SK-N-SH treated with all-trans-retinoic acid at 6 μM for 48 hours (cell line): ENCODE measurements around the gene TP53BP2.

Source experiments
- ATAC-seq: fragments of 200-7000 bp; cut with Tn5 transposase; 3 replicates; pipeline ENCODE4 v1.9.1; 2020; ENCODE audit warnings: mild to moderate bottlenecking, moderate library complexity
- ARNTL ChIP-seq: fragments of 450-650 bp; formaldehyde crosslinking; IDR thresholded peaks from 2 replicates; pipeline ENCODE4 v1.5.0; 2020; ENCODE audit warnings: low read depth, mild to moderate bottlenecking, moderate library complexity, borderline replicate concordance
- BACH2 ChIP-seq: fragments of 250-450 bp; sonication (Bioruptor Pico); IDR thresholded peaks from 2 replicates; pipeline ENCODE4 v1.9.0; 2021; ENCODE audit warnings: mild to moderate bottlenecking, borderline replicate concordance
- CSDC2 ChIP-seq: fragments of 250-450 bp; sonication (Bioruptor Pico); IDR thresholded peaks from 2 replicates; pipeline ENCODE4 v1.5.0; 2020; ENCODE audit warnings: mild to moderate bottlenecking, moderate library complexity
- ESRRG ChIP-seq: fragments of 250-450 bp; sonication (Bioruptor Pico); IDR thresholded peaks from 2 replicates; pipeline ENCODE4 v1.6.1; 2021; ENCODE audit warnings: mild to moderate bottlenecking
- GLIS3 ChIP-seq: fragments of 250-450 bp; sonication (Bioruptor Pico); IDR thresholded peaks from 2 replicates; pipeline ENCODE4 v1.5.0; 2020; ENCODE audit warnings: mild to moderate bottlenecking, moderate library complexity
- ISL1 ChIP-seq: fragments of 250-450 bp; sonication (Bioruptor Pico); IDR thresholded peaks from 2 replicates; pipeline ENCODE4 v2.1.2; 2022; ENCODE audit warnings: mild to moderate bottlenecking, moderate library complexity
- OSR1 ChIP-seq: fragments of 250-450 bp; sonication (Bioruptor Pico); IDR thresholded peaks from 2 replicates; pipeline ENCODE4 v1.8.0; 2022; ENCODE audit warnings: moderate library complexity, mild to moderate bottlenecking, inconsistent platforms
- PATZ1 ChIP-seq: fragments of 250-450 bp; sonication (Bioruptor Pico); IDR thresholded peaks from 2 replicates; pipeline ENCODE4 v1.8.0; 2020; ENCODE audit warnings: mild to moderate bottlenecking, moderate library complexity, borderline replicate concordance
- PPARA ChIP-seq: fragments of 250-450 bp; sonication (Bioruptor Pico); IDR thresholded peaks from 2 replicates; pipeline ENCODE4 v1.5.0; 2020; ENCODE audit warnings: mild to moderate bottlenecking, borderline replicate concordance
- RARB ChIP-seq: fragments of 250-450 bp; sonication (Bioruptor Pico); IDR thresholded peaks from 2 replicates; pipeline ENCODE4 v1.8.0; 2021; ENCODE audit warnings: mild to moderate bottlenecking, moderate library complexity
- SNAI2 ChIP-seq: fragments of 250-450 bp; sonication (Bioruptor Pico); IDR thresholded peaks from 2 replicates; pipeline ENCODE4 v1.5.0; 2020; ENCODE audit warnings: mild to moderate bottlenecking, moderate library complexity
- TCF4 ChIP-seq: fragments of 250-450 bp; sonication (Bioruptor Pico); IDR thresholded peaks from 2 replicates; pipeline ENCODE4 v1.8.0; 2021; ENCODE audit warnings: mild to moderate bottlenecking, moderate library complexity, borderline replicate concordance
- TOX ChIP-seq: fragments of 250-450 bp; sonication (Bioruptor Pico); IDR thresholded peaks from 2 replicates; pipeline ENCODE4 v1.8.0; 2021; ENCODE audit warnings: mild to moderate bottlenecking, moderate library complexity, borderline replicate concordance
- TSHZ2 ChIP-seq: fragments of 250-450 bp; sonication (Bioruptor Pico); IDR thresholded peaks from 2 replicates; pipeline ENCODE4 v1.5.0; 2020; ENCODE audit warnings: mild to moderate bottlenecking, moderate library complexity
- ZC3H10 ChIP-seq: fragments of 250-450 bp; sonication (Bioruptor Pico); IDR thresholded peaks from 2 replicates; pipeline ENCODE4 v1.5.1; 2021; ENCODE audit warnings: mild to moderate bottlenecking, moderate library complexity
- ZFP3 ChIP-seq: fragments of 250-450 bp; sonication (Bioruptor Pico); IDR thresholded peaks from 2 replicates; pipeline ENCODE4 v1.5.0; 2020; ENCODE audit warnings: mild to moderate bottlenecking, moderate library complexity
- ZFP30 ChIP-seq: fragments of 450-650 bp; formaldehyde crosslinking; IDR thresholded peaks from 2 replicates; pipeline ENCODE4 v1.5.0; 2022; ENCODE audit warnings: mild to moderate bottlenecking, moderate library complexity
- ZNF565 ChIP-seq: fragments of 450-650 bp; formaldehyde crosslinking; conservative IDR thresholded peaks from 2 replicates; pipeline ENCODE4 v1.5.0; 2020; ENCODE audit warnings: low read depth, mild to moderate bottlenecking, moderate library complexity
- ZNF70 ChIP-seq: fragments of 450-650 bp; formaldehyde crosslinking; IDR thresholded peaks from 2 replicates; pipeline ENCODE4 v1.5.0; 2020; ENCODE audit warnings: mild to moderate bottlenecking, moderate library complexity
- ZNF8 ChIP-seq: fragments of 450-650 bp; formaldehyde crosslinking; IDR thresholded peaks from 2 replicates; pipeline ENCODE4 v1.5.0; 2020; ENCODE audit warnings: mild to moderate bottlenecking, moderate library complexity
- TF ChIP-seq, protein P1 (sequence below): fragments of 250-450 bp; sonication (Bioruptor Pico); IDR thresholded peaks from 2 replicates; pipeline ENCODE4 v1.5.1; 2020; ENCODE audit warnings: low read depth, mild to moderate bottlenecking, moderate library complexity
- TF ChIP-seq, protein P2 (sequence below): fragments of 250-450 bp; sonication (Bioruptor Pico); IDR thresholded peaks from 2 replicates; pipeline ENCODE4 v1.8.0; 2021; ENCODE audit warnings: low read depth, mild to moderate bottlenecking, moderate library complexity, borderline replicate concordance
- TF ChIP-seq, protein P3 (sequence below): fragments of 250-450 bp; sonication (Bioruptor Pico); IDR thresholded peaks from 2 replicates; pipeline ENCODE4 v1.5.1; 2021; ENCODE audit warnings: mild to moderate bottlenecking, moderate library complexity

Gene TP53BP2

DNA sequence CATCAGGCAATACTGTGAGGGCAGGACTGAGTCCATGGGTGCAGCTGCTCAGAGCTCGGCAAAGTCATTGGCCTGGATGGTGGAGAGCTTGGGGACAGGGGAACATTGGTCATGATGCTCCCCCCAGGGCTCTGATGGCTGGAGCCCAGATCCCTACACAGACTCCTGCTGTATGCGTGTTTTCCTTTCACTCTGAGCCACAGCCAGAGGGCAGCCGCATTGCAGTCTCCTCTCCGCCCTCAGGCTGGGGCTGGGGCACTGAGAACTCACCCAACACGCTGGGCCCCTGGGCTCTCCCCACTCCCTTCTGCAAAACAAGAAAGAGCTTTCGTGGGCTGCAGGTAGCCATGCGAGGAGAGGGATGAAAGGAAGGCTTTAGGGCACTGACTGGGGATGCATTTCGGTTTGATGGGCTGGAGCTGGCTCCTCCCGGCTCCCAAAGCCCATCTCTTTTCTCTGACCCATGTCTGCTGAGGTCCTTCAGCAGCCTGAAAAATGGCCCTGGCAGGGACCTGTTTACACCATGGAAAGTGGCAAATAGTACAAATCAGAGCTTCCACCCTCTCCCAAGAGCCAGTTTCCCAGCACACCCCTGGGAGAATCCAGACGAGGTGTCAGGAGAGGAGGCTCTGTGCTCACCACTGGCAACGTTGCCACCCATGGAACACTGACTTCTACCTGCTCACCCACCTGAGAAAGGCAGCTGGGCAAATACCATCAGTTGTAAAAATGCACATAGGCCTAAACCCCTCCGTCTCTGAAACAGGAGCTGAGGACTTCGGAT is 89.6 kb downstream of the TP53BP2 start:
- ATAC-seq: no peak
- TF ChIP-seq ZNF565 (CRISPR knock-in tag) (no peak), TOX (CRISPR knock-in tag) (no peak), PATZ1 (CRISPR knock-in tag) (no peak), RARB (no peak), ESRRG (CRISPR knock-in tag) (no peak), ZFP30 (CRISPR knock-in tag) (no peak), ZC3H10 (CRISPR knock-in tag) (no peak), ISL1 (CRISPR knock-in tag) (no peak)

GRCh38 chr1:223755432-223755792 is 90.3 kb downstream of the TP53BP2 start:
- TF ChIP-seq TCF4 (CRISPR knock-in tag) (no peak), CSDC2 (CRISPR knock-in tag) (no peak), GLIS3 (CRISPR knock-in tag) (no peak), PPARA (CRISPR knock-in tag) (no peak), RARB (no peak), TSHZ2 (CRISPR knock-in tag) (no peak), ZNF565 (CRISPR knock-in tag) (no peak), ZNF8 (CRISPR knock-in tag) (no peak), ZFP30 (CRISPR knock-in tag) (no peak), BACH2 (CRISPR knock-in tag) (no peak), ZC3H10 (CRISPR knock-in tag) (no peak), SNAI2 (CRISPR knock-in tag) (no peak)
- TF ChIP-seq, protein P1, sequence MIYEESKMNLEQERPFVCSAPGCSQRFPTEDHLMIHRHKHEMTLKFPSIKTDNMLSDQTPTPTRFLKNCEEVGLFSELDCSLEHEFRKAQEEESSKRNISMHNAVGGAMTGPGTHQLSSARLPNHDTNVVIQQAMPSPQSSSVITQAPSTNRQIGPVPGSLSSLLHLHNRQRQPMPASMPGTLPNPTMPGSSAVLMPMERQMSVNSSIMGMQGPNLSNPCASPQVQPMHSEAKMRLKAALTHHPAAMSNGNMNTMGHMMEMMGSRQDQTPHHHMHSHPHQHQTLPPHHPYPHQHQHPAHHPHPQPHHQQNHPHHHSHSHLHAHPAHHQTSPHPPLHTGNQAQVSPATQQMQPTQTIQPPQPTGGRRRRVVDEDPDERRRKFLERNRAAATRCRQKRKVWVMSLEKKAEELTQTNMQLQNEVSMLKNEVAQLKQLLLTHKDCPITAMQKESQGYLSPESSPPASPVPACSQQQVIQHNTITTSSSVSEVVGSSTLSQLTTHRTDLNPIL (CRISPR knock-in tag): no peak
- TF ChIP-seq, all 23 proteins: peak for 0
- no peak for ATAC-seq

DNA sequence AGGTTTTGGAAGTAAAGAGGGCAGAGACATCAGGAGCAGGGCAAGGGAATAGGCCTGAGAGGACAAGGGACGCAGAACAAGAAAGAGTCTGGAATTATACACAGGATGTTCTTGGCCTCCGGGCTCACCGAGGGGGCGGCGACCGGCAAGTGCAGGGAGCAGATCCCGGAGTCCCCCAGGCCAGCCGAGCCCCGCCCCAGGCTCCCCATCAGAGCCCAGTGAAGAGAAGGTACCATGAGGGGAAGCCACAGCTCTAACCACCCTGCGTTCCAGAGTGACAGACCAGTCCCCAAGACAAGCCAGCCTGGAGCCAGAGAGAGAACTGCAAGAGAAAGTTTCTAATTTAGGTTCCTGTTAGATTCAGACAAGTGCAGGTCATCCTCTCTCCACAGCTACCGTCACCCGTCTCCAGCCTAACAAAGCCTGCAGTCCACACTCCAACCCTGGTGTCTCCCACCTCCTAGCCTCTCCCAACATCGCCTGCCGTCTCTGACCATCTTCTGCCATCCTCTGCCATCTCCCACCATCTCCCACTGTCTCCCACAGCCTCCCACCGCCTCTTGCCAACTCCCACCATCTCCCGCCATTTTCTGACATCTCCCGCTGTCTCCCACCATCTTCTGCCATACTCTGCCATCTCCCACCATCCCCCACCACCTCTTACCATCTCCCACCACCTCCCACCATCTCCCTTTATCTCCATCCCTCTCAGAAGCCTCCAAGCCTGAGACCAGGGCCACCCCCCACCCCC is 90.9 kb downstream of the TP53BP2 start:
- no peak for ATAC-seq
- no peak for TF ChIP-seq BACH2 (CRISPR knock-in tag)
- TF ChIP-seq ZNF565 (CRISPR knock-in tag): no peak
- no peak for TF ChIP-seq ZC3H10 (CRISPR knock-in tag)
- TF ChIP-seq OSR1 (CRISPR knock-in tag): no peak
- no peak for TF ChIP-seq ARNTL
- TF ChIP-seq ZFP3: no peak
- TF ChIP-seq CSDC2 (CRISPR knock-in tag): no peak
- TF ChIP-seq TOX (CRISPR knock-in tag): no peak
- TF ChIP-seq, protein P2, sequence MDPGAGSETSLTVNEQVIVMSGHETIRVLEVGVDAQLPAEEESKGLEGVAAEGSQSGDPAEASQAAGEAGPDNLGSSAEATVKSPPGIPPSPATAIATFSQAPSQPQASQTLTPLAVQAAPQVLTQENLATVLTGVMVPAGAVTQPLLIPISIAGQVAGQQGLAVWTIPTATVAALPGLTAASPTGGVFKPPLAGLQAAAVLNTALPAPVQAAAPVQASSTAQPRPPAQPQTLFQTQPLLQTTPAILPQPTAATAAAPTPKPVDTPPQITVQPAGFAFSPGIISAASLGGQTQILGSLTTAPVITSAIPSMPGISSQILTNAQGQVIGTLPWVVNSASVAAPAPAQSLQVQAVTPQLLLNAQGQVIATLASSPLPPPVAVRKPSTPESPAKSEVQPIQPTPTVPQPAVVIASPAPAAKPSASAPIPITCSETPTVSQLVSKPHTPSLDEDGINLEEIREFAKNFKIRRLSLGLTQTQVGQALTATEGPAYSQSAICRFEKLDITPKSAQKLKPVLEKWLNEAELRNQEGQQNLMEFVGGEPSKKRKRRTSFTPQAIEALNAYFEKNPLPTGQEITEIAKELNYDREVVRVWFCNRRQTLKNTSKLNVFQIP (CRISPR knock-in tag): no peak
- TF ChIP-seq, protein P1 (CRISPR knock-in tag): no peak
- no peak for TF ChIP-seq ZNF70 (CRISPR knock-in tag)
- no peak for TF ChIP-seq ZNF8 (CRISPR knock-in tag)
- no peak for TF ChIP-seq ESRRG (CRISPR knock-in tag)
- TF ChIP-seq, protein P3, sequence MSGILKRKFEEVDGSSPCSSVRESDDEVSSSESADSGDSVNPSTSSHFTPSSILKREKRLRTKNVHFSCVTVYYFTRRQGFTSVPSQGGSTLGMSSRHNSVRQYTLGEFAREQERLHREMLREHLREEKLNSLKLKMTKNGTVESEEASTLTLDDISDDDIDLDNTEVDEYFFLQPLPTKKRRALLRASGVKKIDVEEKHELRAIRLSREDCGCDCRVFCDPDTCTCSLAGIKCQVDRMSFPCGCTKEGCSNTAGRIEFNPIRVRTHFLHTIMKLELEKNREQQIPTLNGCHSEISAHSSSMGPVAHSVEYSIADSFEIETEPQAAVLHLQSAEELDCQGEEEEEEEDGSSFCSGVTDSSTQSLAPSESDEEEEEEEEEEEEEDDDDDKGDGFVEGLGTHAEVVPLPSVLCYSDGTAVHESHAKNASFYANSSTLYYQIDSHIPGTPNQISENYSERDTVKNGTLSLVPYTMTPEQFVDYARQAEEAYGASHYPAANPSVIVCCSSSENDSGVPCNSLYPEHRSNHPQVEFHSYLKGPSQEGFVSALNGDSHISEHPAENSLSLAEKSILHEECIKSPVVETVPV (CRISPR knock-in tag): no peak
- no peak for TF ChIP-seq TCF4 (CRISPR knock-in tag)
- TF ChIP-seq ZFP30 (CRISPR knock-in tag): no peak
- no peak for TF ChIP-seq SNAI2 (CRISPR knock-in tag)
